HUDEP-2 (cell line): Measurements from ENCODE around the gene ANKRD35.
"Not testable (repeated sequence)": the region's sequence is repeated elsewhere in the genome, so short reads cannot be mapped to it uniquely, and the experiment has no call there.

Experiments
- DNase-seq, 76 experiments: peaks; one replicate each; lab custom pipeline; 2025; ENCODE audit not compliant: unreplicated experiment in 76 of 76; lab: John Stamatoyannopoulos, UW

Gene ANKRD35

DNA sequence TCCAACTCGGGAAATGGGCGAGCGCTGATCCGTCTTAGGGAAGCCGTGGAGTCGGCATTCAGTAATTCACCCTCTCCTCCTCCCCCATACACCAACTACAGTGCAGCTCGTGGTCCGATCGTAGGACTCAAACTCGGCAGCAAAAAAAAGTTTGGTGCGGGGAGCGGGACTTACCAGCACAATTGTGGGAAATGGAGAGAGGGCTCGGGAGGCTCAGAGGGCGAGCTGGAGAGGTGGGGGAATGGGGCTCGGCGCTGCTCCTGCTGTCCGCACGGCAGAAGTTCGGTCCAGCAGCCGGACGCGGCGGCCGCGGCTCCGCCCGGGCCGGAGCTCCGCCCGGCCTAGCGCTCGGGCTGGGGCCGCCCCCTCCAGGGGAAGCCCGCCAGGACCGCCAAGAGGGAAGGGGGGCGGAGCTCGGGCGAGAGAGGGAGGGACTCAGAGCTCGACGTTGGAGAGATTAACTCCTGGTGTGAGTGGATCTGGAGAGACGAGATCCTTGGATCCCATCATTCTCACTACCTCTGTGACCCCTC is 26.1 kb downstream of the ANKRD35 start:
- DNase-seq = peak in 71 of 76 experiments; percentile 25 to 84 (median 62)

- peak in 73 of 76 experiments; percentile 44 to 93 (median 82) for DNase-seq
These were observed 26.7 kb downstream of the ANKRD35 start, which contains the start of gene PIAS3 for GRCh38 chr1:145858901-145859490. Gene PIAS3 (minus strand): TSS chr1:145859081. CDS start chr1:145858990, 91 bp downstream.

DNA sequence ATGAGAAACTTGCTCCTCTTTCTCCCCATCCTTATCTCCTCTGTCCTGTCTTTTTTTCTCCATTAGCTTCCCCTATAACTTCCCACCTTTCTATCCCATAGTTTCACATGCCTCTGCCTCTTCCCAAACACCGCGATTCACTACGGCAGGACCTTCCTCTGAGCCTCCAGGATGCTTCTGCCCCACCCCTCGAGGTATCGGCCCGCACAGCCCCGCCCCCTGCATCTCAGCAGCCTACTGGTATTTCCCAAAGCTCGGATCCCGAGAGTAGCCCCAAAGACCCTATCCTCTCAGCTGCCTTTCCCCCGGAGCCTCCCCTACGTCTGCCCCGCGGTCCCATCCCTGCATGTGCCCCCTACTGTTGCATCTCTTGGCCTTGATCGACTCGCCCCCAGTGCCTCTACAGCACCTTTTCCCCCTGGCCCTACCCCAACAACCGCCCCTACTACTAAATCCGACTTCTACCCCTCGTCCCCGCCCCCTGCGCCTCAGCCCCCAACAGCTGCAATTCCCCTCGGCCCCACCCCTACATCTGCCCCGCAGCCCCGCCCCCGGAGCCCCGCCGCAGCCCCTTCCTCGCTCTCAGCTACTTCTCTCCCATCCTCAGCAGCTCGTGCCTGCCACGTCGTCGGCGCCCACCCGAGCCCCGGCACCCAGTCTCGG is 27.3 kb downstream of the ANKRD35 start:
- peak in 34 of 76 experiments; percentile 5 to 52 (median 24) for DNase-seq

DNA sequence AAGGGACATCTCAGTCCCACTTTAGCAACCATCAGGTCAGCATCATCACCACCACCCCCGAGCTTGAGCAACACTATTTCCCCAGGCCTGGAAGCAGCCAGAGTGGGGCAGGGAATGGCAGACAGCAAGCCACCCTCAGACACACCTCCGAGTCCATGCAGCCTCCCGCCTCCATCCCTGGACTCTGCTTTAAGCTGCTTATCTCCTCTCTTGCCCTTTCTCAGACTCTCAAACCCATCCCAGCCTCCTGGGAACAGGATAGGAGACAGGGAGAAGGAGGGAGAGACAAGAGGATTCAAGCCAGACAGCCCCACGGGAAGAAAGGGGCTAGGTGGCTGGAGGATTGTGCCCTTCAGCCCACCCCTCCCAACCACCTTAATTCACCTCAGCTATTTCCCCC is 28.5 kb downstream of the ANKRD35 start:
- no peak for DNase-seq

DNA sequence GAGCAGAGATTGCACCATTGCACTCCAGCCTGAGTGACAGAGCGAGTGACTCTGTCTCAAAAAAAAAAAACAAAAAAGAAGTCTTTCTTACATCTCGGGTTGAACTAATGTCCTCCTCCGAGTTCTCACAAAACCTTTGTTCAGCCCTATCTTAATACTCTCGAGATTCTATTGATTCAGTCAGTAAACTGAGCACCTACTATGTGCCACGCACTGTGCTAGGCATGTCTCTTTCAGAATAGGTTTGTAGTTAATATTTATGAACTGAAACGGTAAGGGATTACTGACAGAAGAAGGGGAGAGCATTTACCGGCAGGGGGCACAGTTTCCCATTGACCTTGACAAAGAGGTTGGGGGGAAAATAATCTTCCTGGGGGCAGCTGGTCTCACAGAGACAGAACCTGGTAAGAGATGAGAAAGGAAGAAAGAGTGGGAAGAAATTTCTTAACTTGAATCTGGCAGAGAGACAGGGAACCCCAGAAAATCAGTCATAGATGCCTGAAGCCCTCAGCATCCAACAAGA is 30.2 kb downstream of the ANKRD35 start:
- no peak for DNase-seq

DNA sequence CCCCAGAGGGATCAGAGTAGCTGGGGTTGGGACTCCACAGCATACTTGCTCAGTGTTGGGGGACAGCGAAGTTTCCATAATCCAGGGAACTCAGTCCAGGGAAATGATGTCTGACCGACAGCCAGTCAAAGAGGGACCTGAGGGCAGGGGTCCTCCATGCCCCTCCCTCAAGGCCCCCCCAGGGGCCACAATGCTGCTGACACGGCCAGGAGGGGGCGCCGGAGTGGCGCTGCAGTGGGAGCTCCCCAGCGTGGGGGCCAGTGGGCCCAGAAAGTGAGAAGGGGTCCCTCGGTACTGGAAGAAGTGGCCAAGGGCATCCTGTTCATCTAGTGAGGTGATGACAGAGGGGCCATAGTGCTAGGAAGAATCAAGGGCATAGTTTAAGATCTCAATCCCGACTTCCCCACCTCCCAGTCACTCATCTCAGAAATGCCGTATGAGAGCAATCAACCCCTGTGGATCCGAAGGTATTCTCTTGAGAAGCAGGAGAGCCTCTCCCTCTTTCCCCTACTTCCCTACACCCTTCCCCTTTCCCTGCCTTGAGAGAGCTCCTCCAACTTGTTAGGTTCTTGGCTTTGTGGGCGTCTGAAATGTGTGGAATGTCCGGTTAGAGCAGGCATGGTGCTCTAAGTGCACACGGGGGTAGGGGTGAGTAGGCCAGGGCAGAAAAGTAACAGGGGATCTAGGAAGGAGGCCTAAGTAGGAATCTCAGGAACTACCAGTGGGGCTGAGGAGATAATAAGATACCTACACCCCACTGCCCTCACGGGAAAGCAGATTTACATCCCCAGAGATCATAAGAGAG is 36.1 kb downstream of the ANKRD35 start:
- no peak for DNase-seq

DNA sequence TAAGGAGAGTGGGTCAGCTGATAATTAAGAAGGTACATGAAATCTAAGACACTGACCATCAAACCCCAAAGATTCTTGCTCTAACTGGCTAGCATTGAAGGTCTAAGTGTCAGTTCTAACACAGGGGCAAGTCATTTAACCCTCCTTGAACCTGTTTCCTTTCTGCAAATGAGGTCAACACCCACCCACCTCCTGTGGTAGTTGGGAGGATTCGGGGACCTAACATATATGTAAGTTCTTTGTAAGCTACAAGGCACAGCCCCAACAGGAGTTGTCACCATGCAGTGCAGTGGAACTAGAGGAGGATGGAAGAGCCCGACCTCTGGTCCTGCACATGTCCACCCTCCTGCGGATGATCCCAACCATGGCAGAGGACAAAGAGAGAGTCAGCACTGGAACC is 37.8 kb downstream of the ANKRD35 start:
- no peak for DNase-seq

GRCh38 chr1:145846201-145846612 is 39.5 kb downstream of the ANKRD35 start:
- peak in 35 of 76 experiments; percentile 9 to 54 (median 25) for DNase-seq

- DNase-seq = peak in 71 of 76 experiments; percentile 12 to 83 (median 65)
These were observed 40.0 kb downstream of the ANKRD35 start, which contains the start of gene NUDT17 for GRCh38 chr1:145845514-145846161. Gene NUDT17 (plus strand): TSS chr1:145845630. CDS start chr1:145845641, 11 bp downstream.

GRCh38 chr1:145845144-145845513 is 40.5 kb downstream of the ANKRD35 start:
- peak in 8 of 76 experiments; percentile 19 to 57 (median 30) for DNase-seq

GRCh38 chr1:145843031-145843430 is 42.6 kb downstream of the ANKRD35 start:
- no peak for DNase-seq

- DNase-seq = no peak
These were observed 48.0 kb downstream of the ANKRD35 start for GRCh38 chr1:145837656-145838055.

GRCh38 chr1:145830810-145831209 is 54.9 kb downstream of the ANKRD35 start:
- not testable (repeated sequence) for DNase-seq

DNA sequence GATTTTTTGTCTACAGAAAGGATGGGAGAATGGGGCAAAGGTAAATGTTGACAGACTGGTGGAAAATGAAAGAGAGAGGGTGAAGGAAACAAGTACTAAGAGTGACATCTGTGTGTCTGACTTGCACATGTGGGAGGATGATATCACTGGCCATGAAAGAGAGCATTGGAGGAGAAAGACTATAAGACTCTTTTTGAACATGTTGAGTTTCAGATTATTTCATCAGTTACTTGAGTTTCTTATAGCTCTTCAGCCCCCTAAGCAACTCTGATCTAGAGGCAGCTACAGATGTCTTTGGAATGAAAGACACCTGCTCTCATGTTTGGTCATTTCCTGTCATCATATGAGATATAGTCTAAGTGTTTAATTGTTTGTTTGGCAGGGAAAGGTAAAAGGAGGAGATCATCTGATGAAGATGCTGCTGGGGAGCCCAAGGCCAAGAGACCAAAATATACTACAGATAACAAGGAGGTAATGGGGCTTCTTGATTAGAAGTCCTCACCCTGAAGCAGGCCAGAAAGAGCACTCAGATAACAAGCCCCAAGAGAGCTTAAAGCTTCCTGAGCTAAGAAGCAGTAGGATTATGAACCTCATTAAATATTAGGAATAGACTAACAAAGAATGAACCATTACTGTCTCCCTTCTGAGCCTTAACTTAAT is 57.2 kb downstream of the ANKRD35 start:
- DNase-seq = peak in 23 of 76 experiments; percentile 3 to 45 (median 16)

- no peak for DNase-seq
These were observed 57.7 kb downstream of the ANKRD35 start for GRCh38 chr1:145827966-145828365.

DNA sequence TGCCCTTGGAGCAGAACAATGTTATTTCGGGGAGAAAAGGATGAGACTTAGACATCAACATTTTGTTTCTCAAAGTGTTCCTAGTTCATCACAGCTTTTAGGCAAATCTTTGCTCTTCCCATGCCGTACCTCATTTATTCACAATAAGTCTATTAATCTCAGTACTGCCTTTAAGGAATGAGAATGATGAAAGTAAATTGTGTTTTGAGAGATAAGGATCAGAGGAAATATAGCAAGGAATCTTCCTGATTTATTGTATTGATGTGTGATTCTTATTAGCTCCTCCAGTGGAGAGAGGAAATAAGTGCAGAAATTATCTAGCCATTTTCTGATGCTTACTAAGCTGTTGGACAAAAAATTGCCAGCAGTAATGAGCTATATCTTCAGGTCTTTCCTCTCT is 59.6 kb downstream of the ANKRD35 start:
- no peak for DNase-seq

GRCh38 chr1:145824499-145824842 is 61.2 kb downstream of the ANKRD35 start:
- peak in 1 of 76 experiments; percentile 21 for DNase-seq

DNA sequence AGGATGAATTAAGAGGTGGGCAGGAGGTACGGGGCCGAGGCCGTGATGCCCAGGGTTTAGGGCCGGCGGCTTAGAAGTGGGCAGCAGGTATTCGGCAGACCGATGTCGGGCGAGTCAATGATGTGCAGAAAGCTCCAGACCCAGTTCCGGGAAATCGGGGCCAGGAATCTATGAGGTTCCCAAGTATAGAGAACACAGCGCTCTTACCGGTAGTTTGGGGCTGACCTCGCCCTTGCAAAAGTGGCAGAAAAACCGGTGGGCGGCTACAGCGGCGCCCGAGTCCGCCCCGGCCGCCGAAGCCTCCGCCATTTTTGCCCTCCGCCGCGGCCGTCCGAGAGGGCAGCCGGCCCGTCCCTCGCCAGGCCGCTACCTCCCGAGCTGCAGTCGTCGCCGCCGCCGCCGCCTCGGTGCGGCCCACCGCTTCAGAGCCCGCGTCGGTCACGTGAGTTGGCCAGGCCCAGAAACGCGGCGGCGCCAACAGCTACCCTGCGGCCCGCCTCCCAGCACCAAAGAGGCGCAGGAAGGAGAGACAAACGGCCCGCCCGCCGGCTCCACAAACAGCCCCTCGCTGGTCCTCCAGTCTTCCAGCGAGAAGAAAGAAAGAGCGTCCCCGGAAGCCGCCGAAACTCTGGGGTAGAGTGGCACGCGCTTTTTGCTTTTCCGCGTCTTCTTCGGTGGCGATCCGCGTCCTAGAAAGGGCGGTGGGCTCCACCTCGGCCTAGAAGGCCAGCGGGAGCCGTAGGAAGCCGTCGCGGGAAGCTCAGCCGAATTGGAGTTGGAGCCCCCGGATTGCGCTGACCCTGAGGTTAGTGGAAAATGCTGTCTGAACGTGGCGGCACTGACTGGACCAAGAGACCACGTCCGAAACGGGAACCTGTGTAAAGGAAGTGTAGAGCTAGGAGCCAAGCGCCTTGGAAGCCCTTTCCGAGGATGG is 61.8 kb downstream of the ANKRD35 start, which contains the start of the genes POLR3C and RNF115:
TSS of gene POLR3C (plus strand) at position 636 of the 934 bp plus-strand sequence. CDS start 1,577 bp downstream, outside the sequence.
TSS of gene RNF115 (minus strand) at position 531 of the 934 bp plus-strand sequence. CDS start at position 309, 222 bp downstream.
- peak in 74 of 76 experiments; percentile 48 to 91 (median 83) for DNase-seq
